Effector CD8-positive, alpha-beta T cell (primary cell): ENCODE data around the gene KLHL40.

Source experiments
- DNase-seq: peaks from one replicate; lab custom pipeline; 2025; lab: John Stamatoyannopoulos, UW

Gene KLHL40

GRCh38 chr3:42670051-42670576 is 15.2 kb upstream of the KLHL40 start:
- DNase-seq = no peak

DNA sequence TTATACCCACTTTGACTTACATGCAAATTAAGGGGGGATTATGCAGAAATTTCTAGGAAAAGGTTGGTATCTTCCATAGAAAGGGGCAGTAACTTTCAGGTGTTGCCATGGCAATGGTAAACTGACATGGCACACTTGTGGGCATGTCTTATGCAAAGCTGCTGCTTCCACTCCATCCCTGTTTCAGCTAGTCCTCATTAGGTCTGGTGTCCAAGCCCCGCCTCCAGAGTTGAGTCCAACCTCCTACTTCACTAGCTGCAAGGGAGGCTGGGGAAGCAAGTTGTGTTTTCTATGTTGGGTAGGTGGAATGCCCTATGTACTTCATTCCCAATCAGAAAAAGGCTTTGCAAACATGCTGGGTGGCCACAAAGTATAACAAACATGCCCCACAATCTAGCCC is 14.7 kb upstream of the KLHL40 start:
- no peak for DNase-seq

GRCh38 chr3:42672515-42672914 is 12.8 kb upstream of the KLHL40 start:
- DNase-seq = no peak

DNA sequence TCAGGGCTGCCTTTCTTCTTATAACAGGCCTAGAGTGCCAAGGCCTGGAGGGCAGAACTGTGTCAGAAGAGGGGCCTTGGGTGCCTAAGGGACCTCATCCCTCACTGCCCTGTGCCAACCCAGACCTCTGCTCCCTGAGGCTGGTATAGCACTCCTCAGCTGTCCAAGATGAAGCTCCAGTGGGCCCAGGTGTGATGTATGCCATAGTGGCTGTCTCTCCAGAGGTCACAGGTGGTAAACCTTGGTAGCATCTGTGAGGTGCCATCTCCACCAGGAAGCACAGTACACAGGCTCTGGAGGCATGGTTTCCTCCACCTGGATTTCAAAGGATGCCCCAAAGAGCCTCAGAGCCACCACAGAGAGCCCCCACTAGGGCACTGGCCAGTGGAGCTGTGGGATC is 12.3 kb upstream of the KLHL40 start:
- DNase-seq = no peak

GRCh38 chr3:42674146-42674545 is 11.2 kb upstream of the KLHL40 start:
- DNase-seq = no peak

- DNase-seq = no peak
Measured at GRCh38 chr3:42675909-42676308, 9.4 kb upstream of the KLHL40 start.

GRCh38 chr3:42678447-42678846 is 6.9 kb upstream of the KLHL40 start:
- DNase-seq = no peak

- no peak for DNase-seq
Measured at GRCh38 chr3:42680271-42680670, 5.1 kb upstream of the KLHL40 start.

- no peak for DNase-seq
Measured at GRCh38 chr3:42680806-42681205, 4.5 kb upstream of the KLHL40 start.

- no peak for DNase-seq
Measured at GRCh38 chr3:42681361-42682038, 3.8 kb upstream of the KLHL40 start.

GRCh38 chr3:42682301-42683070 is 2.9 kb upstream of the KLHL40 start:
- DNase-seq = no peak

DNA sequence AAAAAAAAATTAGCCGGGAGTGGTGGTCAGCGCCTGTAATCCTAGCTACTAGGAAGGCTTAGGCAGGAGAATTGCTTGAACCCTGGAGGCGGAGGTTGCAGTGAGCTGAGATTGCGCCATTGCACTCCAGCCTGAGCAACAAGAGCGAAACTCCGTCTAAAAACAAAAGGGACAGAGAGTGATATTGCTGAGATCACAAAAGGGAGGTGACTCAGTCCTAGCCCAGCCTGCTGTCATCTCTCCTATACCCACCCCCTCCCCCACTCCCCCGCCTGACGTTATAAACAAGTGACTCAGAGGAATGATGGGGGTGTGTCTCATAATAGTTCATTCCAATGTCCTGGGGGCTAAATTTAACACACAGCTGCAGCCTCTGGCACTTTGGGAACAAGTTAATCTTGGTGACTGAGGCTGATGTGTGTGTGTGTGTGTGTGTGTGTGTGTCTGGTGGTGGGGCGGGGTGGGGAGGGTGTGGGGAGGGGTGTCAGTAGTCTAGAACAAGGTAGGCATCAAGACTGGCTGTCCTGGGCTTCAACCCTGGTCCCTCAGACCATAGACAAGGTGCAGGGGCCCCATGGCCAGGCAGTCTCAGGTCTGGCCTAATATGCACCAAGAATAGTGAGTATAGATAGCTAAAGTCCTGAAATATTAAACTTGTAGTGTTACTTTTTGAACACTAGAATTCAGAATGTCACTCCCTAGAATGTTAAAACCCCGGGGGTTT is 1.3 kb upstream of the KLHL40 start:
- no peak for DNase-seq

DNA sequence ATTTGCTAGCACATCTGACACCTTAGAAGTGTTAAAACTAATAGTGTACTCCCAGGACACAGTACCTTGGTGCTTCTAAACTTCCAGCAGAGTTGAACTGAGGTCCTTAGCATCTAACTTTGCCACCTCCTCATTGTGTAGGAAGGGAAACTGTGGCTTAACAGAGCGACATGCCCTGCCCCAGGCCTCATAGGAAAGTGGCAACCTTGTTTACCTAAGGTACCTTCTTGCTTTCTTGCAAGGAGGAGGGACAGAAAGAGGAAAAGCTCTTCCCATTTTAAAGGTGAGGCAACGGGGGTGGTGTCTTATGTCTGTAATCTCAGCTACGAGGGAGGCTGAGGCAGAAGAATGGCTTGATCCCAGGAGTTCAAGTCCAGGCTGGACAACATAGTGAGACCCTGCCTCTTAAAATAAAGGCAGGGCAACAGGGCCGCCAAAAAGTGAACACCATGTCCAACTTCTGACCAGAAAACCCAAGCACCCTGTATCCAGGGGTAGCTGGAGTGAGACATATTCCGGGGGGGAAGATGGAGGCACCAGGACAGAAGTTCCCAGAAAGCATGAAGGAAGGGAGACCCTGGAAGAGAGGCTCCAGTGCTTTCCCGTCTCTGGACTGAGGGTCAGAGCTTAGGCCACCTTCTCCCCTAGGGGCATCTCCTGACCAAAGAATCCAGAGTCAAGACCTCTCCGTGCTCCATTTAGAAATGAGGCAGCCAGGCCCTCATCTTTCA is 540 bp upstream of the KLHL40 start:
- DNase-seq = no peak

DNA sequence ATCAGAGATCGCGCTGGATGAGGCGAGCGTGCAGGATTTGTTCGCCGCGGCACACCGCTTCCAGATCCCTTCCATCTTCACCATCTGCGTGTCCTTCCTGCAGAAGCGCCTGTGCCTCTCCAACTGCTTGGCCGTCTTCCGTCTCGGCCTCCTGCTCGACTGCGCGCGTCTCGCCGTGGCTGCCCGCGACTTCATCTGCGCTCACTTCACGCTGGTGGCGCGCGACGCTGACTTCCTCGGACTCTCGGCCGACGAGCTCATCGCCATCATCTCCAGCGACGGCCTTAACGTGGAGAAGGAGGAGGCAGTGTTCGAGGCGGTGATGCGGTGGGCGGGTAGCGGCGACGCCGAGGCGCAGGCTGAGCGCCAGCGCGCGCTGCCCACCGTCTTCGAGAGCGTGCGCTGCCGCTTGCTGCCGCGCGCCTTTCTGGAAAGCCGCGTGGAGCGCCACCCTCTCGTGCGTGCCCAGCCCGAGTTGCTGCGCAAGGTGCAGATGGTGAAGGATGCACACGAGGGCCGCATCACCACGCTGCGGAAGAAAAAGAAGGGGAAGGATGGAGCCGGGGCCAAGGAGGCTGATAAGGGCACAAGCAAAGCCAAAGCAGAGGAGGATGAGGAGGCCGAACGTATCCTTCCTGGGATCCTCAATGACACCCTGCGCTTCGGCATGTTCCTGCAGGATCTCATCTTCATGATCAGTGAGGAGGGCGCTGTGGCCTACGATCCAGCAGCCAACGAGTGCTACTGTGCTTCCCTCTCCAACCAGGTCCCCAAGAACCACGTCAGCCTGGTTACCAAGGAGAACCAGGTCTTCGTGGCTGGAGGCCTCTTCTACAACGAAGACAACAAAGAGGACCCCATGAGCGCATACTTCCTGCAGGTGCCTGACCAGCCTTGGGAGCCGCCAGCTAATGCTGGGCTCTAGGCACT is 819 bp downstream of the KLHL40 start:
- DNase-seq = no peak

GRCh38 chr3:42686832-42687650 is 1.7 kb downstream of the KLHL40 start:
- DNase-seq = no peak

- no peak for DNase-seq
Measured at GRCh38 chr3:42688016-42688415, 2.7 kb downstream of the KLHL40 start.

DNA sequence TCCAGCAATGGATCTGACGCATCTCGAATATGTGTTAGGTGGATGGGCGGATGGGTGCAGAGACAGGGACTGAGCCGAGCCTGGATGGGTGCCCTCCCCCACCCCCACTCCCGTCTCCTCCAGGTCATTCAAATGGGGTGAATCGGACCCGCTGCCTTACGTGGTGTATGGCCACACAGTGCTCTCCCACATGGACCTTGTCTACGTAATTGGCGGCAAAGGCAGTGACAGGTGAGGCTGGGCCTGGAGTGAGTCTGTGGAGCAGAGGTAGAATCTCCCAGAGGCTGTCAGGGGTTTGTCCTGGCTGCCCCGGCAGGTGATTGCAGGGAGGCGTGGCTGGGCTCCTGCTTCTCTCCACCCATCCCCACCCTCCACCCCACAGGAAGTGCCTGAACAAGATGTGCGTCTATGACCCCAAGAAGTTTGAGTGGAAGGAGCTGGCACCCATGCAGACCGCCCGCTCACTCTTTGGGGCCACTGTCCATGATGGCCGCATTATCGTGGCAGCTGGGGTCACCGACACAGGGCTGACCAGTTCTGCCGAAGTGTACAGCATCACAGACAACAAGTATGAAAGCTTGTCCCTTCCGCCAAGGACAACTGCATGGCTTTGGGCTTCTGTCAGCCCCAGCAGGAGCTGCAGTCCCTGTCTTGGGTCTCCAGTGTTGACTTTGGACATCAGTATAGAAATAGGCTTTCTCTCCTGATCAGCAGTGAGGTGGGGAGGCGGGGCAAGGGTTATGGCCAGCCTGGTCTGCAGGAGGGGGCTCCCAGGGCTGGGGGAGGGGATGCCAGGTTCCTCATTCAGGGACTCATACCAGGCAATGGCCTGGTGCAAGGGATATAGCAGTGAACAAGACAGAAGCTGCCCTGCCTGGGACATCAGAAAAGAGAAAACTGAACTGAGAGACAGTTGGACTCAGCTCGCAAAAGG is 3.4 kb downstream of the KLHL40 start:
- DNase-seq = no peak

- no peak for DNase-seq
Measured at GRCh38 chr3:42689421-42690014, 4.2 kb downstream of the KLHL40 start.
